Neuronal stem cell (in vitro differentiated cells): Measurements from ENCODE around the gene ZNF827.

Experiments
- DNase-seq: peaks from one replicate; pipeline ENCODE4 v3.0.0-alpha.2; 2013; ENCODE audit warnings: low spot score
- H2AFZ ChIP-seq: one replicate; pipeline ENCODE4 v1.6.1; 2013; ENCODE audit warnings: mild to moderate bottlenecking, low read length, inconsistent platforms
- H2AK5ac ChIP-seq: 2 replicates; pipeline ENCODE4 v1.6.1; 2013; ENCODE audit warnings: low read depth, mild to moderate bottlenecking, inconsistent platforms, low read length, moderate library complexity, mixed read lengths
- H2BK120ac ChIP-seq: 2 replicates; pipeline ENCODE4 v1.6.1; 2013; ENCODE audit warnings: low read depth, mild to moderate bottlenecking, inconsistent platforms, low read length, moderate library complexity, mixed read lengths
- H2BK12ac ChIP-seq: one replicate; pipeline ENCODE4 v1.6.1; 2013; ENCODE audit warnings: low read length, inconsistent platforms
- H2BK15ac ChIP-seq: 2 replicates; pipeline ENCODE4 v1.6.1; 2013; ENCODE audit warnings: mild to moderate bottlenecking, low read length, inconsistent platforms, mixed read lengths
- H2BK5ac ChIP-seq: one replicate; pipeline ENCODE4 v1.6.1; 2013; ENCODE audit warnings: inconsistent platforms, mild to moderate bottlenecking, low read length, moderate library complexity
- H3K14ac ChIP-seq: one replicate; pipeline ENCODE4 v1.6.1; 2013; ENCODE audit warnings: low read length, inconsistent platforms
- H3K18ac ChIP-seq: 2 replicates; pipeline ENCODE4 v1.6.1; 2013; ENCODE audit warnings: low read length, inconsistent platforms
- H3K23ac ChIP-seq: 2 replicates; pipeline ENCODE4 v1.6.1; 2013; ENCODE audit warnings: low read depth, mild to moderate bottlenecking, mixed read lengths, low read length, inconsistent platforms; ENCODE audit not compliant: poor library complexity
- H3K27ac ChIP-seq: replicated peaks from 3 replicates; pipeline ENCODE4 v1.5.1; 2013; ENCODE audit warnings: low read length, inconsistent platforms
- H3K27me3 ChIP-seq, 3 experiments: 2 replicates each; pipeline ENCODE4 v1.6.1; 2013; ENCODE audit warnings: low read length in 3 of 3, mild to moderate bottlenecking in 2 of 3, inconsistent platforms in 1 of 3, low read depth in 1 of 3, mixed read lengths in 1 of 3, moderate library complexity in 1 of 3; ENCODE audit not compliant: control insufficient read depth in 3 of 3, insufficient read depth in 3 of 3
- H3K36me3 ChIP-seq, 2 donors: replicated peaks in 1 of 2; 2 replicates each; pipeline ENCODE4 v1.6.1; 2013; ENCODE audit warnings: low read length in 2 of 2; ENCODE audit not compliant: control insufficient read depth in 2 of 2, insufficient read depth in 2 of 2
- H3K4ac ChIP-seq: 2 replicates; pipeline ENCODE4 v1.6.1; 2013; ENCODE audit warnings: inconsistent platforms, mild to moderate bottlenecking, low read length, moderate library complexity
- H3K4me1 ChIP-seq, 2 donors: 1 replicate in 1 of 2; 2 replicates in 1 of 2; pipeline ENCODE4 v1.6.1; 2013; ENCODE audit warnings: low read length in 2 of 2, low read depth in 1 of 2; ENCODE audit not compliant: control insufficient read depth in 2 of 2, insufficient read depth in 1 of 2
- H3K4me2 ChIP-seq: one replicate; pipeline ENCODE4 v1.6.1; 2013; ENCODE audit warnings: mild to moderate bottlenecking, low read length, inconsistent platforms; ENCODE audit not compliant: insufficient read depth, poor library complexity, severe bottlenecking
- H3K4me3 ChIP-seq, 2 donors: 2 replicates each; pipeline ENCODE4 v1.5.1; 2013; ENCODE audit warnings: low read length in 2 of 2, mild to moderate bottlenecking in 2 of 2, inconsistent platforms in 1 of 2, moderate library complexity in 1 of 2
- H3K79me1 ChIP-seq: one replicate; pipeline ENCODE4 v1.6.1; 2013; ENCODE audit warnings: low read depth, mild to moderate bottlenecking, inconsistent platforms, low read length, moderate library complexity
- H3K9ac ChIP-seq: one replicate; pipeline ENCODE4 v1.6.1; 2013; ENCODE audit warnings: mild to moderate bottlenecking, low read depth, low read length, inconsistent platforms; ENCODE audit not compliant: poor library complexity
- H3K9me3 ChIP-seq, 2 donors: replicated peaks in 1 of 2; 2 replicates each; pipeline versions ENCODE3 to v1.6.1; 2013; ENCODE audit warnings: low read length in 2 of 2, mild to moderate bottlenecking in 2 of 2, inconsistent platforms in 1 of 2, low read depth in 1 of 2, mixed read lengths in 1 of 2, moderate library complexity in 1 of 2; ENCODE audit not compliant: control insufficient read depth in 2 of 2, insufficient read depth in 1 of 2
- H4K8ac ChIP-seq: one replicate; pipeline ENCODE4 v1.6.1; 2013; ENCODE audit warnings: low read depth, mild to moderate bottlenecking, inconsistent platforms, low read length, moderate library complexity
- H4K91ac ChIP-seq: one replicate; pipeline ENCODE4 v1.6.1; 2013; ENCODE audit warnings: low read length, low read depth, mild to moderate bottlenecking, inconsistent platforms; ENCODE audit not compliant: poor library complexity
- WGBS, 2 donors: extraction: QIAGEN DNeasy Blood & Tissue Kit; methylation state at CpG; one replicate each; pipeline ENCODE4 v1.1.7; 2013; ENCODE audit warnings: missing lambda C conversion rate in 2 of 2, mixed read lengths in 1 of 2; ENCODE audit not compliant: insufficient read length in 2 of 2, insufficient replicate concordance in 1 of 2; ENCODE audit errors: extremely low coverage in 2 of 2; 5-methylcytosine and 5-hydroxymethylcytosine counted together

Gene ZNF827

DNA sequence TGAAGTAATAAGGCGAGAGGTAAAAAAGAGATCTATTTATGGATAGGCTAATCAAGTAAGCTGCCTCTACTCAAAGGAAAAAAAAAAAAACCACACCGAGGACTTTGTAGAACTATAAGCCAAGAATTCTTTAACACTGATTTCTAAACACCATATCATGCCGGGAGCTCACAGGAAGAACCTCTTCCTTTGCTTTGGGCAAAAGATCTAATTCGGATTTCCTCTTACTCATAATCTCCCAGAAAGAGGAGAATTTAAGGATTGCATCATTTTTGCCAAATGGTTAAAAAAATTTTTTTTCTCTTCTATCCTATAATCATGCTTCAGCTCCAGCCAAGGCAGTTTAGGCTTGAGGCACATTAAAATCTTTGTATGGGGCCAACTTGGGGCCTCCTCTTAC, 95.5 kb downstream of the ZNF827 start:
- Histone ChIP-seq H3K9ac (no peak overlapping the region), H3K23ac (no peak overlapping the region), H4K8ac (no peak overlapping the region), H2BK12ac (no peak overlapping the region), H3K14ac (no peak overlapping the region), H2BK5ac (no peak overlapping the region), H4K91ac (no peak overlapping the region), H3K27me3 (no peaks in the 10 kb centered on the region), H3K4me3 (no peak overlapping the region), H3K4me2 (no peak overlapping the region), H2AK5ac (no peak overlapping the region), H2AFZ (no peak overlapping the region), H3K79me1 (no peaks in the 10 kb centered on the region), H3K36me3 (peaks cover 5 to 78% of the 10 kb centered on the region in 2 donors), H3K4ac (no peak overlapping the region), H3K18ac (no peak overlapping the region), H3K9me3 (no peaks in the 10 kb centered on the region), H3K4me1 (peaks cover 1 to 10% of the 10 kb centered on the region in 2 donors), H2BK15ac (no peak overlapping the region), H3K27ac (no peak overlapping the region), H2BK120ac (no peak overlapping the region)
- DNase-seq, result no peak
- no CpG with 5 or more reads among the region's 4 CpGs for WGBS, 2 donors

GRCh38 chr4:145842224-145842887, 96.3 kb downstream of the ZNF827 start:
- WGBS, 2 donors, result no CpG with 5 or more reads among the region's 11 CpGs
- Histone ChIP-seq H3K4me2 (no peak overlapping the region), H2BK120ac (no peak overlapping the region), H3K14ac (no peak overlapping the region), H3K27me3 (no peaks in the 10 kb centered on the region), H2AFZ (no peak overlapping the region), H3K27ac (no peak overlapping the region), H2AK5ac (no peak overlapping the region), H3K4ac (no peak overlapping the region), H3K4me3 (no peak overlapping the region), H3K23ac (no peak overlapping the region), H3K4me1 (peaks cover 0 to 4% of the 10 kb centered on the region in 2 donors), H4K91ac (no peak overlapping the region), H2BK12ac (no peak overlapping the region), H3K9ac (no peak overlapping the region), H2BK5ac (no peak overlapping the region), H2BK15ac (no peak overlapping the region), H3K9me3 (no peaks in the 10 kb centered on the region), H3K36me3 (peaks cover 5 to 77% of the 10 kb centered on the region in 2 donors), H3K79me1 (no peaks in the 10 kb centered on the region), H3K18ac (no peak overlapping the region), H4K8ac (no peak overlapping the region)
- no peak for DNase-seq

DNA sequence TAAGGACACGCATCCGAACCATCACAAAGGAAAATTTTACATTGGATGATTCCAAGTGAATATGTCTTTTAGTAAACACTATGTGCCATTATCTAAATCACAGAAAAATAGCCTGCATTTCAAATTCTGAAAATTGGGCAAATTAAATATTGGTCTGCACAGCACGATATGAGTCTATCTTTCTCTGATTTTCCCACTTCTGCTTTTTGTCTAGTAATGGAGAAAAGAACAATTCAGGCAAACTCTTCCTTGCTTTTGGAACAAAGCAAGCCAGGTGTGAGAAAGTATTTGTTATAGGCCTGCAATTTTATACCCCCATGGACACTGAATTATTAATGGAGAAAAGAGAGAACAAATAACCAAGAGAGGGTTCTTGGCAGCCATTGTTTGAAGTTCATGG, 97.8 kb downstream of the ZNF827 start:
- no peak overlapping the region for H2BK120ac ChIP-seq
- H3K9me3 ChIP-seq, result no peaks in the 10 kb centered on the region
- H3K14ac ChIP-seq, result no peak overlapping the region
- H4K8ac ChIP-seq, result no peak overlapping the region
- no peak overlapping the region for H3K4me2 ChIP-seq
- no peak overlapping the region for H2AFZ ChIP-seq
- no peak overlapping the region for H3K27ac ChIP-seq
- WGBS, 2 donors, result no CpG with 5 or more reads among the region's 3 CpGs
- no peak overlapping the region for H2BK15ac ChIP-seq
- no peak overlapping the region for H2BK12ac ChIP-seq
- H2AK5ac ChIP-seq, result no peak overlapping the region
- H3K9ac ChIP-seq, result no peak overlapping the region
- no peak overlapping the region for H4K91ac ChIP-seq
- H2BK5ac ChIP-seq, result no peak overlapping the region
- H3K4ac ChIP-seq, result no peak overlapping the region
- DNase-seq, result no peak
- H3K4me1 ChIP-seq, result no peaks in the 10 kb centered on the region
- no peaks in the 10 kb centered on the region for H3K79me1 ChIP-seq
- H3K23ac ChIP-seq, result no peak overlapping the region
- no peak overlapping the region for H3K4me3 ChIP-seq
- no peak overlapping the region for H3K18ac ChIP-seq
- no peaks in the 10 kb centered on the region for H3K27me3 ChIP-seq
- H3K36me3 ChIP-seq, result peaks cover 5 to 74% of the 10 kb centered on the region in 2 donors

GRCh38 chr4:145840162-145840768, 98.4 kb downstream of the ZNF827 start:
- H4K8ac ChIP-seq, result no peak overlapping the region
- H2BK120ac ChIP-seq, result no peak overlapping the region
- H2BK15ac ChIP-seq, result no peak overlapping the region
- H3K27me3 ChIP-seq, result no peaks in the 10 kb centered on the region
- no peak overlapping the region for H3K27ac ChIP-seq
- H3K4me2 ChIP-seq, result no peak overlapping the region
- H4K91ac ChIP-seq, result no peak overlapping the region
- H3K23ac ChIP-seq, result no peak overlapping the region
- H2AFZ ChIP-seq, result no peak overlapping the region
- no peak overlapping the region for H3K14ac ChIP-seq
- no peak overlapping the region for H3K4ac ChIP-seq
- no peak overlapping the region for H3K9ac ChIP-seq
- no peak overlapping the region for H3K18ac ChIP-seq
- H3K79me1 ChIP-seq, result no peaks in the 10 kb centered on the region
- no peaks in the 10 kb centered on the region for H3K9me3 ChIP-seq
- WGBS, 2 donors, result no CpG with 5 or more reads among the region's 3 CpGs
- H3K4me1 ChIP-seq, result no peaks in the 10 kb centered on the region
- H2AK5ac ChIP-seq, result no peak overlapping the region
- DNase-seq, result no peak
- H3K4me3 ChIP-seq, result no peak overlapping the region
- H3K36me3 ChIP-seq, result peaks cover 3 to 69% of the 10 kb centered on the region in 2 donors
- no peak overlapping the region for H2BK12ac ChIP-seq
- no peak overlapping the region for H2BK5ac ChIP-seq
